GM23338 (cell line): ENCODE measurements around the gene PHLDA3. TPM values are rescaled to one million over a fixed set of nuclear protein-coding genes. Genes with fewer than 3 reads are reported as not detected.

Source experiments
- ATAC-seq: fragments of 200-7000 bp; cut with Tn5 transposase; 3 replicates; pipeline ENCODE4 v1.9.1; 2020
- DNase-seq: peaks from one replicate; pipeline ENCODE4 v3.0.0-alpha.2; 2015; ENCODE audit warnings: low spot score
- H2AFZ ChIP-seq: fragments of 200-600 bp; sonication (generic); 2 replicates; pipeline ENCODE4 v1.8.0; 2016; ENCODE audit warnings: antibody characterized with exemption, mild to moderate bottlenecking, moderate library complexity
- H3F3A ChIP-seq: fragments of 200-600 bp; sonication (generic); replicated peaks from 2 replicates; pipeline ENCODE4 v1.8.0; 2017; ENCODE audit warnings: antibody characterized with exemption, mixed run types, low read depth
- H3K27ac ChIP-seq: fragments of 200-600 bp; sonication (generic); 2 replicates; pipeline ENCODE4 v1.6.1; 2016; ENCODE audit warnings: low read depth
- H3K27me3 ChIP-seq: fragments of 200-600 bp; sonication (generic); 2 replicates; pipeline ENCODE4 v1.8.0; 2016; ENCODE audit warnings: mild to moderate bottlenecking, mixed run types, moderate library complexity; ENCODE audit not compliant: insufficient read depth
- H3K36me3 ChIP-seq: fragments of 200-600 bp; sonication (generic); 2 replicates; pipeline ENCODE4 v1.8.0; 2016; ENCODE audit warnings: mild to moderate bottlenecking; ENCODE audit not compliant: insufficient read depth
- H3K4me1 ChIP-seq: fragments of 200-600 bp; sonication (generic); 2 replicates; pipeline ENCODE4 v1.8.0; 2016; ENCODE audit warnings: mild to moderate bottlenecking, moderate library complexity; ENCODE audit not compliant: insufficient read depth
- H3K4me2 ChIP-seq: fragments of 200-600 bp; sonication (generic); 2 replicates; pipeline ENCODE4 v1.7.1; 2017; ENCODE audit warnings: mixed run types
- H3K4me3 ChIP-seq: fragments of 200-600 bp; sonication (generic); 2 replicates; pipeline ENCODE4 v1.6.1; 2016; ENCODE audit warnings: mixed run types
- H3K79me2 ChIP-seq: fragments of 200-600 bp; sonication (generic); replicated peaks from 2 replicates; pipeline ENCODE4 v1.8.0; 2017; ENCODE audit warnings: mild to moderate bottlenecking; ENCODE audit not compliant: insufficient read depth
- H3K9me2 ChIP-seq: fragments of 200-600 bp; sonication (generic); 2 replicates; pipeline ENCODE4 v1.8.0; 2017; ENCODE audit not compliant: insufficient read depth
- H4K20me1 ChIP-seq: fragments of 200-600 bp; sonication (generic); replicated peaks from 2 replicates; pipeline ENCODE4 v1.8.0; 2017; ENCODE audit warnings: mild to moderate bottlenecking; ENCODE audit not compliant: insufficient read depth
- H3K27ac Mint-ChIP-seq: 2 replicates; pipeline ENCODE4 v1.8.0; 2020; ENCODE audit warnings: inconsistent platforms, mild to moderate bottlenecking, moderate library complexity, mixed read lengths
- H3K27me3 Mint-ChIP-seq: 3 replicates; pipeline ENCODE4 v1.8.0; 2022; ENCODE audit warnings: low read depth, mild to moderate bottlenecking, moderate library complexity, mixed read lengths, inconsistent platforms; ENCODE audit not compliant: insufficient read depth, poor library complexity
- H3K36me3 Mint-ChIP-seq: 3 replicates; pipeline ENCODE4 v1.8.0; 2021; ENCODE audit warnings: low read depth, mild to moderate bottlenecking, inconsistent platforms, moderate library complexity, mixed read lengths
- H3K4me1 Mint-ChIP-seq: 3 replicates; pipeline ENCODE4 v1.8.0; 2020; ENCODE audit warnings: mild to moderate bottlenecking, inconsistent platforms, mixed read lengths
- H3K4me3 Mint-ChIP-seq: 3 replicates; pipeline ENCODE4 v1.8.0; 2021; ENCODE audit warnings: moderate library complexity, mild to moderate bottlenecking, inconsistent platforms, mixed read lengths
- H3K9me3 Mint-ChIP-seq: 3 replicates; pipeline ENCODE4 v1.8.0; 2020; ENCODE audit warnings: moderate library complexity, mild to moderate bottlenecking, inconsistent platforms, mixed read lengths
- CREB1 ChIP-seq: fragments of 250-450 bp; sonication (Bioruptor Pico); IDR thresholded peaks from 2 replicates; pipeline ENCODE4 v1.5.0; 2020; ENCODE audit warnings: low read depth, mild to moderate bottlenecking, moderate library complexity
- CTCF ChIP-seq, 2 experiments: fragments of 200-600 bp in 1 of 2; sonication (generic) in 1 of 2; conservative IDR thresholded peaks; 2 replicates each; pipeline versions ENCODE4 v1.5.1 to v1.6.1; 2016 to 2017; ENCODE audit warnings: antibody characterized with exemption in 2 of 2, low read depth in 2 of 2, mild to moderate bottlenecking in 2 of 2, moderate library complexity in 1 of 2
- ETS1 ChIP-seq: IDR thresholded peaks from 2 replicates; pipeline ENCODE4 v1.6.1; 2016; ENCODE audit warnings: antibody characterized with exemption
- REST ChIP-seq: IDR thresholded peaks from one replicate; pipeline ENCODE4 v1.6.1; 2018; ENCODE audit warnings: antibody characterized with exemption; ENCODE audit not compliant: unreplicated experiment
- STAT1 ChIP-seq: IDR thresholded peaks from one replicate; pipeline ENCODE4 v1.6.1; 2016; ENCODE audit warnings: antibody characterized with exemption; ENCODE audit not compliant: unreplicated experiment
- ZNF331 ChIP-seq: fragments of 250-450 bp; sonication (Bioruptor Pico); IDR thresholded peaks from 2 replicates; pipeline ENCODE4 v1.5.0; 2020; ENCODE audit warnings: low read depth, mild to moderate bottlenecking, moderate library complexity
- ZNF462 ChIP-seq: fragments of 250-450 bp; sonication (Bioruptor Pico); IDR thresholded peaks from 2 replicates; pipeline ENCODE4 v1.5.0; 2020; ENCODE audit warnings: mild to moderate bottlenecking, moderate library complexity
- polyA plus RNA-seq: library from polyadenylated mRNA; unstranded; fragments of >200 nt; fragmentation: Nextera tagmentation; extraction: Ambion mirVana; gene quantifications from 2 replicates; pipeline ENCODE4 v1.2.1, GENCODE V29; 2016
- total RNA-seq: library from RNA; depleted of rRNA; stranded (reverse); fragments of >200 nt; shearing (Covaris generic); gene quantifications from 2 replicates; pipeline ENCODE4 v1.2.3, GENCODE V29; 2014

Gene PHLDA3
- total and polyA plus RNA-seq, 2 experiments from 2014 or later = 37.5 to 87.4 TPM

GRCh38 chr1:201422026-201422425 is 47.0 kb downstream of the PHLDA3 start (continued):
- TF ChIP-seq REST = no peak
- no peak for TF ChIP-seq STAT1
- no peak for TF ChIP-seq ZNF331 (CRISPR knock-in tag)
- TF ChIP-seq CREB1 (CRISPR knock-in tag) = no peak

- H3F3A ChIP-seq = no peaks in the 10 kb centered on the region
- H3K9me2 ChIP-seq = no peaks in the 10 kb centered on the region
- no peaks in the 10 kb centered on the region for H3K4me1 ChIP-seq
- Mint-ChIP-seq H3K27me3 (peaks cover 14% of the 10 kb centered on the region), H3K9me3 (peaks cover 3% of the 10 kb centered on the region; the same call in 2 of the 3 replicates), H3K36me3 (no peaks in the 10 kb centered on the region; the same call in 2 of the 3 replicates), H3K4me3 (no peak overlapping the region), H3K4me1 (peaks cover 15% of the 10 kb centered on the region), H3K27ac (no peak overlapping the region)
- H3K36me3 ChIP-seq = no peaks in the 10 kb centered on the region
- ATAC-seq (peak; percentile 46), DNase-seq (no peak)
- peak overlapping the region; percentile 56 for H2AFZ ChIP-seq
- no peaks in the 10 kb centered on the region for H4K20me1 ChIP-seq
- H3K4me3 ChIP-seq = no peak overlapping the region
- H3K4me2 ChIP-seq = no peak overlapping the region
- H3K27me3 ChIP-seq = no peaks in the 10 kb centered on the region
- H3K27ac ChIP-seq = no peak overlapping the region
- TF ChIP-seq ETS1 (no peak), CTCF (conservative IDR thresholded peaks at IDR 0.05; ENCODE audit: low read depth in 2 of 2) (no peak), STAT1 (no peak)
- no peaks in the 10 kb centered on the region for H3K79me2 ChIP-seq
These were observed 47.9 kb downstream of the PHLDA3 start for GRCh38 chr1:201421041-201421440.

- no peak overlapping the region for H3K4me3 ChIP-seq
- Mint-ChIP-seq H3K27me3 (peaks cover 14% of the 10 kb centered on the region), H3K4me1 (peaks cover 15% of the 10 kb centered on the region), H3K4me3 (no peak overlapping the region), H3K9me3 (peaks cover 3% of the 10 kb centered on the region; the same call in 2 of the 3 replicates), H3K27ac (no peak overlapping the region; the same call in 1 of the 2 replicates), H3K36me3 (no peaks in the 10 kb centered on the region; the same call in 2 of the 3 replicates)
- H3K4me2 ChIP-seq = no peak overlapping the region
- H3K4me1 ChIP-seq = no peaks in the 10 kb centered on the region
- H4K20me1 ChIP-seq = no peaks in the 10 kb centered on the region
- H3K79me2 ChIP-seq = no peaks in the 10 kb centered on the region
- H2AFZ ChIP-seq = peak overlapping the region; percentile 56; the same call in 1 of the 2 replicates
- no peaks in the 10 kb centered on the region for H3K36me3 ChIP-seq
- no peaks in the 10 kb centered on the region for H3K9me2 ChIP-seq
- H3F3A ChIP-seq = no peaks in the 10 kb centered on the region
- no peaks in the 10 kb centered on the region for H3K27me3 ChIP-seq
- no peak for ATAC-seq
- DNase-seq = no peak
- no peak overlapping the region for H3K27ac ChIP-seq
- TF ChIP-seq ZNF462 (CRISPR knock-in tag) = no peak
These were observed 48.4 kb downstream of the PHLDA3 start for GRCh38 chr1:201420608-201421002.
